HK-2 (cell line): ENCODE results near the gene TPCN1.

Experiments
- DNase-seq: peaks from one replicate; pipeline ENCODE4 v3.0.0-alpha.2; 2018; ENCODE audit not compliant: unreplicated experiment

The TPCN1 gene

GRCh38 chr12:113260636-113261300 is 39.5 kb downstream of the TPCN1 start:
- no peak for DNase-seq

DNA sequence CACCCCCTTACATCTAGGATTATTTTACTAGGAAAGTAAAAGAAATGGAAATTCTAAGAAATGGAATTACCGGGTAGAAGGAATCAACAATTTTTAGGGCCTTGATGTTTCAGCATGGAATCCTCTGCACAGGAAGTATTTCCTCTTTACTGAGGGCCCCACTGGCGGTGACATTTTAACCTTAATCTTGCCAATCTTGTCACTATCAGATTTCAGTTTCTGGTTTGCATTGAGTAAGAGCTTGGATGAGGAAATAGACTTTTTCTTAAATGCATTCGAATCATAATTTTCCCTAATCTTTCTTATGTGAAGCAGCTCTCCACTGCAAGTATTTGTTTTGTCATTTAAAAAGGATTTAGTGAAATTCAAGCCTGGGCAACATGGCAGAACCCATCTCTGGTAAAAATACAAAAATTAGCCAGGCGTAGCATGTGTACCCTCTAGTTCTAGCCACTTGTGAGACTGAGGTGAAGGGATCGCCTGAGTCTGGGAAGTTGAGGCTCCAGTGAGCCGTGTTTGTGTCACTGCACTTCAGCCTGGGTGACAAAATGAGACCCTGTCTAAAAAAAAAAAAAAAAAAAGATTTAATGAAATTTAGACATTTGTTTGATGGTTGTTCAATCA is 40.7 kb downstream of the TPCN1 start:
- no peak for DNase-seq

- no peak for DNase-seq
Measured at GRCh38 chr12:113262710-113263109, 41.4 kb downstream of the TPCN1 start.

DNA sequence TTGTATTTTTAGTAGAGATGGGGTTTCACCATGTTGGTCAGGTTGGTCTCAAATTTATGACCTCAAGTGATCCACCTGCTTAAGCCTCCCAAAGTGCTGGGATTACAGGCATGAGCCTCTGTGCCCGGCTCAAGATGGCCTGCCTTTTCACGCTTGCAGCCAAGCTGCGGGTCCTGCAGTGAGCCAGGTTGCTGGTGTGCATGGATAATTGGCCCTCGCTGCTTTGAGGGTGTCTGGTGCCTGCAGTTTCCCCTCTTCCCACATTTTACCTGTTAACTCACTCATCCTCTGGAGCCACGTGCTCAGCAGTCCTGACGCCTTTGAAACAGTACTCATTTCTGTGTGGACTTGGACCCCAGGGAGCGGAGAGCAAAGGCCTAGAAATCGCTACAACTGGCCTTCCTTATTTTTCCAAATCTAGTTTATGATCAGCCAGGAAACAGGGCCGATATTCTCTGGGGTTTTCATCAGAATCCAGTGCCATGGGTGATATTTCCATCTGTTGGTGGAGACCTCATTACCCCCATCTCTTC is 42.2 kb downstream of the TPCN1 start:
- no peak for DNase-seq

DNA sequence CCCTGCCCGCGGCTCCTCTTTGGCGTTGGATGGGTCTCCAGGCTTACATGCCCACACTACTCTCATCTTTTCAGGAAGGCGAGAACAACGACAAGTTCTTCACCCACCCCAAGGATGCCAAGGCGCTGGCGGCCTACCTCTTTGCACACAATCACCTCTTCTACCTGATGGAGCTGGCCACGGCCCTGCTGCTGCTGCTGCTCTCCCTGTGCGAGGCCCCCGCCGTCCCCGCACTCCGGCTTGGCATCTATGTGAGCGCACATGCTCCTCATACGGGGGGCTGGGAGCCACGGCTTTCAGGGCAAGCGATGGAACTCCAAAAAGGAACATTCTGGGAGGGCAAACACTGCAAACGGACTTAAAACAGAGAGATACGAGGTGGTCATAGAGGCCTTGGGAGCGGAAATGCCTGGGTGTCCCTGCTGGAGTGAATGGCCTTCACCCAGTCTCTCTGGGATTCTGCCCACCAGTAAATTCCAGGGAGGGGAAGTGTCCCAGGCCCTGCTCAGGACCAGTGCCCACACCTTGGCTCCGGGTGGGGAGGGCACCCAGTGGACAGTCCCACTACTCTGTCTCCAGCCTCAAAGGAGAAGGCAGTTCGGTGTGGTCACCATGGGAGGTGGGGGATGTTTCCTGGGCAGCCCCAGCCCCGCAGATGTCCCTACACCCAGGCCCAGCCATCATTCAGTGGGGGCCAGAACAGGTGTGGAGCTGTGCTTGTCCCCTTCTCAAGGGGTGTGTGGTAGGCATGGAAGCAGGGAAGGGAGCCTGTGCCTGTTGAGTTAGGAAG is 45.0 kb downstream of the TPCN1 start:
- DNase-seq: no peak

DNA sequence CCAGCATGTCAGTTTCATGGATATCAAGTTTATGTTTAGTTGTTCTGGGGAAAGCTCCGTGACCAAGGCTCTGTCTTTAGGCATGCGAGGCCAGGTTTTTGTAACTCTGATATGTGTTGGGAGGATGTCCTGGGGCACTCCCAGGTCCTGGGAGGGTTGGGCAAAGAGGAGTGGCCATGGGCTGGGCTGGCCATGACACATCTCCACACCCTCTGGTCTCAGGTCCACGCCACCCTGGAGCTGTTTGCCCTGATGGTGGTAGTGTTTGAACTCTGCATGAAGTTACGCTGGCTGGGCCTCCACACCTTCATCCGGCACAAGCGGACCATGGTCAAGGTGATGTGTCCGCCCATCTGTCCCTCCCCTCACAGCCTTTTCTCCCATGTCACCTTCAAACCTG is 46.4 kb downstream of the TPCN1 start:
- no peak for DNase-seq

GRCh38 chr12:113268136-113268535 is 46.9 kb downstream of the TPCN1 start:
- DNase-seq: no peak

- DNase-seq: no peak
Measured at GRCh38 chr12:113268621-113269020, 47.4 kb downstream of the TPCN1 start.

DNA sequence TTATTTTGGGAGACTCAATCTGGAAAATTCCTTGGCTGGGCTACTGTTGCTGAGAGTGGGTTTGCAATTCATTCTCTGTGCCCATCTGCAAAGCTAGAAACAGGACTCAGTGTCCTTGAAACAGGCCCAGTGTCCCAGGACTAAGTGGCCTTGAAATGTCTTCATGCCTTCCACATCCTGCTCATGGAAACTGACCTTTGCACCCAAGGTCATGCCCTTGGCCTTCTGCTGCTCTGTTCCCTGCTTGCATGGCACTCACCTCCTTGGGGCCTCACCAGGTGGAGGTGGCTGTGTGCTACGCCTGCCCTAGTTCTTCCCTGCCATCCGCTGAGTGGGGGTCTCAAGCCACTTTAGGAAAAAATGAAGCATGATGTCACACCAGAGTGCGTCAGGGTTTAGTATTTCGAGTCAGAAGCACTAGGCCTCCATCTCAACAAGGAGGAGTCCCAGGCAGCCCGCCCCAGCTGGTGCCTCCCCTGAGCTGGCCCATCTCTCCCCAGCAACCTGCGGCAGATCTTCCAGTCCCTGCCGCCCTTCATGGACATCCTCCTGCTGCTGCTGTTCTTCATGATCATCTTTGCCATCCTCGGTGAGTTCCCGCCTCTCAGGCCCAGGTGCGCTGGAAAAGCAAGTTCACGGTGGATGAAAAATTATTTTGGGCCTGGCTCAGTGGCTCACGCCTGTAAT is 48.1 kb downstream of the TPCN1 start:
- no peak for DNase-seq

- no peak for DNase-seq
Measured at GRCh38 chr12:113270709-113271009, 49.4 kb downstream of the TPCN1 start.

- no peak for DNase-seq
Measured at GRCh38 chr12:113271466-113271852, 50.2 kb downstream of the TPCN1 start.

DNA sequence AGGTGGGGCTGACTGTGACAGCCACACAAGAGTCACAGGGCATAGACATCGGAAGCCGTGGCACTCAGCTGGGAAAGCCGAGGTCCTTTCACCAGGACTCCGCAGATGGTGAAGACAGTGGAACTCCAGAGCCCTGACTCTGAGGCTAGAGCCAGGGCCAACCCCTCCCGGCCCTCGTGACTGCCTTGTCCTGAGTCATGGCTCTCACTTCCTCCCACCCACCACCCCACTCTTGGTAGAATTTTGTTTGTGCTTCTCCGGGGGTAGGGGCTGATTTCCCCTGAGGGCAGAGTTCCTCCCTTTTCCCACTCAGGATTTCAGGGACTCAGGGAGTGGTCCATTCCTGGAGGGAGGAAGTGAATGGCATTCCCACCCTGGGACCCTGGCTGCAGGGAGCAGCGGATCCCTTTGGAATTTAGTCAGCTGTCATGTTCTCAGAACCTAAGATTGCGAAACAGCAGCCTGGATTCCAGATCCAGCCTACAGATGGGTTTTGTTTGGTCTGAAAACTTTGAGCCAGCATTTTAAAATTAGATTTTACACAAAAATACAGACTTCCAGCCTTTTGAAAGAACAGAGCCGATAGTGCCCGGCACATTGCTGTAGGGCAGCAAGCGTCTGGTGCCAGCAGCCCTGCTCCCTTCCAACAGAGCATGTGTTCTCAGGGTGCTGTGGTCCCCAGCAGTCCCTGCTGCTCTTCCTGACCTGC is 50.7 kb downstream of the TPCN1 start:
- no peak for DNase-seq

DNA sequence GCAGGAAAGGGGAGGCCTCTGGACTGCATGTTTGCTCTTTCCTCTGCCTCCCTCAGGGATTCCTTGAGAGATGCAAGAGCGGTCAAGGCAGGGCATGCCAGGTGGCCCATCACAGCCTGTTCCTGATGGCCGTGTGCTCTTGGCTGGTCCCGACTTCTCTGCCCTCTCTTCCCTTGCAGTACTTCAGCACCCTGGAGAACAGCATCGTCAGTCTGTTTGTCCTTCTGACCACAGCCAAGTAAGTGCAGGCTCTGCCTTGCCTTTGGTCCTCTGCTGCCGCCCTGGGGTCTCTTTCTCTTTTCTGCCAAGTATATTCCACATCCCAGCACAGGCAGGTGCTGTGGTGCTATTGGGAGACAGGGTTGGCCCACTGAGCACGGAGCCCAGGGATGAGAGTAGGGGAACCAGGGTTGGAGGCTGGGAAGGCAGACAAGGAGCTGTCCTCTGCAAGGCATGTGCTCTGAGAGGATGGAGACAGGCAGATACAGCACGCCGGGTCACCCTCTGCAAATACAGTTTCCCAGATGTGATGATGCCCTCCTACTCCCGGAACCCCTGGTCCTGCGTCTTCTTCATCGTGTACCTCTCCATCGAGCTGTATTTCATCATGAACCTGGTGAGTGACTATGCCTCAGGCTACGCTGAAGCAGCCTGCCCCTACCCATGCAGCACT is 51.9 kb downstream of the TPCN1 start:
- DNase-seq: no peak

DNA sequence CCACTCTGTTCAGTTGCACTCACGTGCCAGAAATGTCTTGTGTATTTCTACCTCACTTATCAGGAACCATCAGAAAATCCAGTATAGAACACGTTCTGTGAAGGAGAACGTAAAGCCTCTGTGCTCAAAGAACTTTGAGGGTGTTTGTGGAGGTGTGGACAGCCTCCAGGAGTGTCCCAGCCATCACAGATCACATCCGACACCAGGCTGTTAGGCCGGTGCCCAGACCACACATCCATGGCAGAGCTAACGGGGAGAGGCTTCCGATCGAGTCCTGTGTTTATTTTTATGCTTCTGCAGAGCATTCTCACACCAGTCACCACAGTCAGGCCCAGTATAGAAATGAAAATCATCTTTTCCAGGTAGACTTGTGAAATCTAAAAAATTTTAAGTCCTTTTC is 53.6 kb downstream of the TPCN1 start:
- DNase-seq: no peak

DNA sequence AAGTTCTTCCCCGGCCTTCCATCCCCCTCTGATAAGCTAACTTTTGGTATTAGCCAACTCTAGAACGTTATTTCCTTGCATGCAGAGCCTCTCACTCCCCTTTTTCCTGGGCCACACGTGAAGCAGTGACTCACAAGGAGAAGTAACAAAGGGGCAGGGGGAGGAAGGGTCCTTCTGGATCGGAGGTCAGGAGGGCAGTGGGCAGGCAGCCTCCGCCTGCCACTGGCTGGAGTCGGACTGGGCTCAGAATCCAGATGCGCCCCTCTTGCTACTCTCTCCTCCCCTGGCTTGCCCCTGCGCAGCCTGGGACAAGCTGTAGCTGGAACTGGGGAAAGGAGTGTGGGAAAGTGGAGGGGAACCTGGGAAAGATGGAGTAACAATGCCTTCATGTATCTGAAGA is 55.0 kb downstream of the TPCN1 start:
- DNase-seq: no peak

- DNase-seq: no peak
Measured at GRCh38 chr12:113276946-113277500, 55.8 kb downstream of the TPCN1 start.

DNA sequence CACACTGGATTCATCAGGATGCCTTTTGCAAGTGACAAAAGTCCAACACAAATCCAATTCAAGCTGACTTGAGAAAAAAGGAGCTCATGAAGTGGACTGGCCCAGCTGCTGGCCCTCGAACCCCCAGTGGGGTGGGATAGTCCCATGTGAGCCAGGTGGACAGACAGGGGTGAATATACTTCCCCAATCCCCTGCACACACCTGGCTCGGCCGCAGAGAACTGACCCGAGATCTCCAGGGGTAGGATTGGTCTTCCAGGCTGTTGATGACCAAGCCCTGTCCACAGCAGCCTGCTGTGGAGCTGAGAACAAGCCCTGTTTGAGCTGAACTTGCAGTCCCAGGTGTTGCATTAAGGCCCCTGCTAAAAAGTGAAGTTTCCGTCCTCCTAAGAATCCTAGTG is 56.2 kb downstream of the TPCN1 start:
- DNase-seq: no peak

- DNase-seq: no peak
Measured at GRCh38 chr12:113278141-113278540, 56.9 kb downstream of the TPCN1 start.

- no peak for DNase-seq
Measured at GRCh38 chr12:113278633-113279032, 57.4 kb downstream of the TPCN1 start.

DNA sequence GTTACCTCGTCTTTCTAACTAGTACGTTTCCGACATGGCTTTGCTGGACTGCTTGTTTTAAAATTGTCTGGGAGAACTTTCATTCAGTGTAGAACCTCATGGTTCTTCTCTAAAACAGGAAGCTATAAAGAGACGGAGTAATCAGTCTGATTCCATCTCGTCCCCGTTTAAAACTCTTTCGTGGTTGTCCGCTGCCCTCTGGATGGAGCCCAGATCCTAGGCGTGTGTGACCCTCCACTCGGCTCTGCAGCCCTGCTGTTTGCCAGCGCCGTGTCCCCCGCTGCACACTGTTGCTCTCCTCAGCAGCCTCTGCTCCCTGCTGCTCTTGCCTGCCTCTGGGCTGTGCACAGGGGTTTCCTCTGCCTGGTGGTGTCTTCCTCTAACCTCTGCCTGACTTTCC is 63.5 kb downstream of the TPCN1 start:
- DNase-seq: no peak
